Stomach (tissue), 9 donors: ENCODE measurements around the gene ACAP3. TPM values are rescaled to one million over a fixed set of nuclear protein-coding genes. Genes with fewer than 3 reads are reported as not detected.
A peak's percentile ranks its signal among the peaks of the same experiment; 100 is the strongest.

Source experiments
- DNase-seq, 2 donors: peaks; one replicate each; pipeline versions ENCODE4 v3.0.0 to v3.0.0-alpha.2; 2013 to 2019
- H3K27ac ChIP-seq, 5 donors: fragments of 200-600 bp in 4 of 5; sonication (generic) in 4 of 5; one replicate each; pipeline ENCODE4 v1.5.1; 2013 to 2019; ENCODE audit warnings: mild to moderate bottlenecking in 1 of 5, moderate library complexity in 1 of 5
- H3K27me3 ChIP-seq, 3 donors: fragments of 200-600 bp; sonication (generic); one replicate each; pipeline ENCODE4 v1.5.1; 2017 to 2019; ENCODE audit warnings: mixed run types in 1 of 3
- H3K36me3 ChIP-seq, 4 donors: fragments of 200-600 bp; sonication (generic); 1 replicate in 3 of 4; 2 replicates in 1 of 4; pipeline ENCODE4 v1.5.1; 2016 to 2019
- H3K4me1 ChIP-seq, 4 donors: fragments of 200-600 bp; sonication (generic); one replicate each; pipeline ENCODE4 v1.5.1; 2016 to 2019
- H3K4me3 ChIP-seq, 4 donors: fragments of 200-600 bp; sonication (generic) in 3 of 4; one replicate each; pipeline ENCODE4 v1.5.1; 2016 to 2019; ENCODE audit warnings: mild to moderate bottlenecking in 1 of 4
- H3K9me3 ChIP-seq, 4 donors: fragments of 200-600 bp; sonication (generic); one replicate each; pipeline ENCODE4 v1.5.1; 2016 to 2019
- EP300 ChIP-seq: sonication (generic); formaldehyde crosslinking; IDR thresholded peaks from one replicate; pipeline ENCODE4 v1.6.1; 2017; ENCODE audit warnings: antibody characterized with exemption
- POLR2A ChIP-seq, 4 donors: fragments of 450-650 bp; IDR thresholded peaks; one replicate each; pipeline ENCODE4 v1.6.1; 2016; ENCODE audit warnings: antibody characterized with exemption in 4 of 4, control low read depth in 2 of 4, mild to moderate bottlenecking in 1 of 4, moderate library complexity in 1 of 4
- POLR2AphosphoS5 ChIP-seq, 3 donors: sonication (generic); formaldehyde crosslinking; IDR thresholded peaks; one replicate each; pipeline ENCODE4 v1.6.1; 2016; ENCODE audit warnings: antibody characterized with exemption in 3 of 3
- WGBS, 5 donors: extraction: QIAGEN DNeasy Blood & Tissue Kit in 3 of 5; methylation state at CpG; one replicate each; pipeline versions ENCODE4 v1.1.5 to v1.1.7; 2013 to 2018; 5-methylcytosine and 5-hydroxymethylcytosine counted together
- intact Hi-C: fragments of 100-400 bp; cut with DNase I; formaldehyde crosslinking; loops from one replicate; pipeline ENCODE4 v1.15.1; 2023; ENCODE audit warnings: low total_unique reads
- polyA plus RNA-seq, 3 donors: library from polyadenylated mRNA; stranded (reverse); fragments of 200-250 nt; gene quantifications; one replicate each; pipeline ENCODE4 v1.2.3, GENCODE V29; 2013
- total RNA-seq, 5 donors: library from RNA; depleted of rRNA; stranded (reverse); fragments of >200 nt; gene quantifications; one replicate each; pipeline versions ENCODE4 v1.1.0 to v1.2.3, GENCODE V29; 2014 to 2016
- TF ChIP-seq, protein P1 (sequence below), 7 experiments: fragments of 450-650 bp in 4 of 7; fragments of 200-600 bp in 3 of 7; sonication (generic) in 3 of 7; IDR thresholded peaks; one replicate each; pipeline ENCODE4 v1.5.1; 2016 to 2019; ENCODE audit warnings: antibody characterized with exemption in 7 of 7, control low read depth in 2 of 7, mild to moderate bottlenecking in 1 of 7
- donor health status: healthy with polysubstance abuse.
- donor health status: Bipolar disorder and iron deficiency.
- donor health status: healthy.

Gene ACAP3
- total and polyA plus RNA-seq, 8 donors: 17.9 to 374 (median 51.2) TPM

DNA sequence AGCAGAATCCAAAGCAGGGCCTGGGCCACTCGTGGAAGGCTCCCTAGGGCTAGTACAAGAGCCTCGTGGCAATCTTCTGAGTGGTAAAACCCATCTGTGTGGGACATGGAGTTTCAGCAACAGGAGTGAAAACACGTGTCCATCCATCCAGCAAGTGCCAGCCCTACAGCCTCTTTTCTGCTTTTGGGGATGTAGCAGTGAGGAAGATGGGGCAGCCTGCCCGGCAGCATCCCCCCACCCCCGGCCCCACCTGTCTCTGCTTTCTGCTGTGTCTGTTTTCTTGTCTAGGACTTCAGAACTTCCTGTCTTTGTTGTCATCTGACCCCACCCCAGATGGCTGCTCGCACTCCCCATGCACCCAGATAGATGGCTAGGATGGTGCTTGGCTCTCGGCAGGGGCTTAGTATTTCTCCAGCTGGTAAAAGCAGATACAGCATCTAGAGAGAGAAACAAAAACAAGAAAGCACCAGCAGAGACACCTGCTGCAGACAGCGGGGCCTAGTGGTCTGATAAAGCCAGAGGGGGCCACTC lies 18.4 kb upstream of the ACAP3 start:
- Histone ChIP-seq H3K27ac (peak overlapping the region; percentile 86 to 96 (median 90)), H3K4me1 (peaks cover 41 to 65% (median 60%) of the 10 kb centered on the region in 4 donors), H3K4me3 (peak overlapping the region; percentile 97 to 99 (median 98)), H3K36me3 (peaks cover 16 to 45% (median 31%) of the 10 kb centered on the region in 4 donors), H3K27me3 (no peaks in the 10 kb centered on the region), H3K9me3 (no peaks in the 10 kb centered on the region)
- TF ChIP-seq EP300 (no peak), POLR2AphosphoS5 (IDR thresholded peaks at IDR 0.05) (no peak), POLR2A (IDR thresholded peaks at IDR 0.05) (no peak)
- TF ChIP-seq, protein P1, sequence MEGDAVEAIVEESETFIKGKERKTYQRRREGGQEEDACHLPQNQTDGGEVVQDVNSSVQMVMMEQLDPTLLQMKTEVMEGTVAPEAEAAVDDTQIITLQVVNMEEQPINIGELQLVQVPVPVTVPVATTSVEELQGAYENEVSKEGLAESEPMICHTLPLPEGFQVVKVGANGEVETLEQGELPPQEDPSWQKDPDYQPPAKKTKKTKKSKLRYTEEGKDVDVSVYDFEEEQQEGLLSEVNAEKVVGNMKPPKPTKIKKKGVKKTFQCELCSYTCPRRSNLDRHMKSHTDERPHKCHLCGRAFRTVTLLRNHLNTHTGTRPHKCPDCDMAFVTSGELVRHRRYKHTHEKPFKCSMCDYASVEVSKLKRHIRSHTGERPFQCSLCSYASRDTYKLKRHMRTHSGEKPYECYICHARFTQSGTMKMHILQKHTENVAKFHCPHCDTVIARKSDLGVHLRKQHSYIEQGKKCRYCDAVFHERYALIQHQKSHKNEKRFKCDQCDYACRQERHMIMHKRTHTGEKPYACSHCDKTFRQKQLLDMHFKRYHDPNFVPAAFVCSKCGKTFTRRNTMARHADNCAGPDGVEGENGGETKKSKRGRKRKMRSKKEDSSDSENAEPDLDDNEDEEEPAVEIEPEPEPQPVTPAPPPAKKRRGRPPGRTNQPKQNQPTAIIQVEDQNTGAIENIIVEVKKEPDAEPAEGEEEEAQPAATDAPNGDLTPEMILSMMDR (IDR thresholded peaks at IDR 0.05): no peak
- no peak for DNase-seq
- intact Hi-C loops: no loop called here
- 47 to 62% (median 59%) methylated on average over 8 of the region's 8 CpGs for whole genome bisulfite sequencing, 5 donors

DNA sequence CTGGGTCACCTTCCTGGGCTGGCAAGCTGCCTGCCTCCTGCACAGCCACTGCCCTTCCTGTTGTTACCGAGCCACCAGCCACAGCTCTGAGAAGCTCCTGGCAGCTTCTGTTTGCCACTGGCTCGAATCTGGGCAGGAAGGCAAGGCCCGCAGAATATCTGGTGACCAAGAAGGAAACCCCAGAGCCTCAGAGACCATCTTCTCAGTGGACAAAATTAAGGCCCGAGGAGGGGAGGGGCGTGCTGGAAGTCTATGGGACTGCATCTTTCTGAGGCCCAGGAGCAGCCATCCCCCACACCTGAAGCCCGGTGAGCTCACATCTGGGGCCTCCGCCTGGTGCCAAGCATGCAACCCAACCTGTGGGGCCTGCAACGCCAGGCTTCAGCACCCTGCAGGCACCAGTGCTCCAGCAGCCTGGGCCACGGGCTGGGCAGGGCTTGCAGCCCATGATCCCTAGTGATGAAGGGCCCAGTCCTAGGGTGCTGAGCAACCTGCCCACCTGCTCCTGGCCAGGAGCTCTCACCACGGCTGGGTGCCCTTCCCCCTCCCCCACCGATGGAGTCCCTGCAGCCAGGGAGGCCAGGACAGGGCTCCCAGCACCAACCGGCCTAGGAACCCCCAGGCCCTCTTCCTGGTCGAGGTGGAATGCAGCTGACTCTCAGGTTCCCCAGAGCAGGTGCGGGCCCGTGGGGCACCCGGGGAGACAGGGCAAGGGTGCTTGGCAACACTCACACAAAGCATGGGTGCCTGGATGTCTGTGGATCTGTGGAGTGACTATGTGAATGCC lies 17.8 kb upstream of the ACAP3 start:
- peak overlapping the region; percentile 97 to 99 (median 98) for H3K4me3 ChIP-seq
- no peaks in the 10 kb centered on the region for H3K9me3 ChIP-seq
- peaks cover 40 to 64% (median 60%) of the 10 kb centered on the region in 4 donors for H3K4me1 ChIP-seq
- intact Hi-C loops: no loop called here
- TF ChIP-seq, protein P1 (IDR thresholded peaks at IDR 0.05): no peak
- TF ChIP-seq POLR2AphosphoS5 (IDR thresholded peaks at IDR 0.05): peak in 1 of 3 donors; percentile 3
- WGBS, 5 donors: 15 to 39% (median 32%) methylated on average over 12 to 16 of the region's 16 CpGs
- no peaks in the 10 kb centered on the region for H3K27me3 ChIP-seq
- H3K27ac ChIP-seq: peak overlapping the region; percentile 86 to 96 (median 90)
- H3K36me3 ChIP-seq: peaks cover 16 to 52% (median 38%) of the 10 kb centered on the region in 4 donors
- DNase-seq: peak in 1 of 2 donors; percentile 80

DNA sequence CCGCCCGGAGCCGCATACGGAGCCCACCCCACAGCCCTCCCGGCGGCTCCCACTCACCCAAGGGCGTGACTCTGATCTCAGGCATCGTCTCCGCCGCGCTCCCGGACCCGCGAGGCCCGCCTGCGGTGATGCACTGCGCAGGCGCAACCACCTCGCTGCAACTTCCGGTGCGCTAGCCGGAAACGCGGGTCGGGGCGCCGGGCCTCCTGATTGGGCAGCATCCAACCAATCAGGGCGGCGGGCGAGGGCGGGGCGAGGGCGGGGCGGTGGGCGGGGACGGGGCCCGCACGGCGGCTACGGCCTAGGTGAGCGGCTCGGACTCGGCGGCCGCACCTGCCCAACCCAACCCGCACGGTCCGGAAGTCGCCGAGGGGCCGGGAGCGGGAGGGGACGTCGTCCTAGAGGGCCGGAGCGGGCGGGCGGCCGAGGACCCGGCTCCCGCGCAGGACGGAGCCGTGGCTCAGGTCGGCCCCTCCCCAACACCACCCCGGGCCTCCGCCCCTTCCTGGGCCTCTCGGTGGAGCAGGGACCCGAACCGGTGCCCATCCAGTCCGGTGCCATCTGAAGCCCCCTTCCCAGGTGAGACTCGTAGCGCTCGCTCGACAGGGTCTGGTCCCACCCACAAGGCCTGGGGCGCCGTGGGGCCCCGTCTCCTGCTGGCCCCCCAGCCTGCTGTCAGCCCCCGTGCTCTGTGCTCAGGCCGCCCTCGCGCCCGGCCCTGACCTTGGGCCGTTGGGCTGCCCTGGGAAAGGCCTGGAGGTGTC lies 17.0 kb upstream of the ACAP3 start, which contains the start of the genes CPTP and INTS11:
CPTP (plus strand) TSS at position 279 of the 764 bp plus-strand sequence. CDS start 2,109 bp downstream, outside the sequence.
INTS11 (minus strand) TSS at position 137 of the 764 bp plus-strand sequence; CDS start at position 85, 52 bp downstream.
- peak; percentile 95 to 98 for DNase-seq
- intact Hi-C loops: no loop called here

More for the DNA sequence above, 17.0 kb upstream of the ACAP3 start, which contains the start of the genes CPTP and INTS11:
- Histone ChIP-seq H3K4me1 (peaks cover 39 to 63% (median 62%) of the 10 kb centered on the region in 4 donors), H3K4me3 (peak within 1 kb of the TSS; percentile 97 to 99 (median 98)), H3K9me3 (no peaks in the 10 kb centered on the region), H3K27me3 (no peaks in the 10 kb centered on the region), H3K36me3 (peaks cover 17 to 59% (median 46%) of the 10 kb centered on the region in 4 donors), H3K27ac (peak within 1 kb of the TSS; percentile 86 to 96 (median 90))
- 0 to 2% (median 0%) methylated on average over 2 to 81 of the region's 84 CpGs; no CpG with 5 or more reads in 1 of the 5 donors for WGBS, 5 donors
- TF ChIP-seq POLR2A (IDR thresholded peaks at IDR 0.05) (peak in 1 of 4 donors; percentile 18), EP300 (no peak), POLR2AphosphoS5 (IDR thresholded peaks at IDR 0.05) (peak; percentile 88 to 91 (median 89))
- TF ChIP-seq, protein P1 (IDR thresholded peaks at IDR 0.05): no peak
